ENCODE results near the gene BOC. TPM values are rescaled to one million over a fixed set of nuclear protein-coding genes. Genes with fewer than 3 reads are reported as not detected.

BOC gene
- polyA plus RNA-seq, 1 donor, result 44.4 TPM

- peak; percentile 73 for DNase-seq (ENCODE audit: low read depth)
These were observed 76.7 kb downstream of the BOC start for GRCh38 chr3:113287803-113288648.

GRCh38 chr3:113288881-113289280 lies 77.5 kb downstream of the BOC start:
- no peak for DNase-seq (ENCODE audit: low read depth)

- DNase-seq (ENCODE audit: low read depth), result no peak
These were observed 80.2 kb downstream of the BOC start for GRCh38 chr3:113291572-113291971.

- no peak for DNase-seq (ENCODE audit: low read depth)
These were observed 81.6 kb downstream of the BOC start for GRCh38 chr3:113292933-113293332.

- no peak for DNase-seq (ENCODE audit: low read depth)
These were observed 82.0 kb downstream of the BOC start for GRCh38 chr3:113293348-113293747.

- DNase-seq (ENCODE audit: low read depth), result no peak
These were observed 84.1 kb downstream of the BOC start for GRCh38 chr3:113295463-113295862.

- DNase-seq (ENCODE audit: low read depth), result no peak
These were observed 85.9 kb downstream of the BOC start for GRCh38 chr3:113297287-113297686.

- no peak for DNase-seq (ENCODE audit: low read depth)
These were observed 86.5 kb downstream of the BOC start for GRCh38 chr3:113297841-113298240.

- no peak for DNase-seq (ENCODE audit: low read depth)
These were observed 89.2 kb downstream of the BOC start for GRCh38 chr3:113300596-113300995.

- no peak for DNase-seq (ENCODE audit: low read depth)
These were observed 92.7 kb downstream of the BOC start for GRCh38 chr3:113304102-113304501.

- no peak for DNase-seq (ENCODE audit: low read depth)
These were observed 93.6 kb downstream of the BOC start for GRCh38 chr3:113304856-113305540.

- no peak for DNase-seq (ENCODE audit: low read depth)
These were observed 99.6 kb downstream of the BOC start for GRCh38 chr3:113310960-113311359.

- DNase-seq (ENCODE audit: low read depth), result no peak
These were observed 101.1 kb downstream of the BOC start for GRCh38 chr3:113312416-113312815.

- no peak for DNase-seq (ENCODE audit: low read depth)
These were observed 103.6 kb downstream of the BOC start for GRCh38 chr3:113314923-113315322.

- DNase-seq (ENCODE audit: low read depth), result no peak
These were observed 118.4 kb downstream of the BOC start for GRCh38 chr3:113329757-113330156.

GRCh38 chr3:113330742-113331141 lies 119.4 kb downstream of the BOC start:
- no peak for DNase-seq (ENCODE audit: low read depth)

GRCh38 chr3:113331187-113331586 lies 119.8 kb downstream of the BOC start:
- no peak for DNase-seq (ENCODE audit: low read depth)

Other genes starting within 250 kb of the BOC start
- 1.7 TPM for gene CD200R1, start 236.5 kb upstream of the BOC start, polyA plus RNA-seq (ENCODE audit: insufficient read length)
- 17.4 TPM for gene GTPBP8, start 220.6 kb upstream of the BOC start, polyA plus RNA-seq (ENCODE audit: insufficient read length)
- 8.3 TPM for gene CFAP44, start 229.9 kb downstream of the BOC start, polyA plus RNA-seq (ENCODE audit: insufficient read length)